NCI-H2227 (cell line): ENCODE measurements around the gene SLC16A7.

ENCODE experiments used
- DNase-seq: peaks from one replicate; lab custom pipeline; 2025; ENCODE audit not compliant: unreplicated experiment; lab: John Stamatoyannopoulos, UW

SLC16A7 gene

GRCh38 chr12:59833408-59833807 lies 237.6 kb downstream of the SLC16A7 start:
- DNase-seq: no peak

DNA sequence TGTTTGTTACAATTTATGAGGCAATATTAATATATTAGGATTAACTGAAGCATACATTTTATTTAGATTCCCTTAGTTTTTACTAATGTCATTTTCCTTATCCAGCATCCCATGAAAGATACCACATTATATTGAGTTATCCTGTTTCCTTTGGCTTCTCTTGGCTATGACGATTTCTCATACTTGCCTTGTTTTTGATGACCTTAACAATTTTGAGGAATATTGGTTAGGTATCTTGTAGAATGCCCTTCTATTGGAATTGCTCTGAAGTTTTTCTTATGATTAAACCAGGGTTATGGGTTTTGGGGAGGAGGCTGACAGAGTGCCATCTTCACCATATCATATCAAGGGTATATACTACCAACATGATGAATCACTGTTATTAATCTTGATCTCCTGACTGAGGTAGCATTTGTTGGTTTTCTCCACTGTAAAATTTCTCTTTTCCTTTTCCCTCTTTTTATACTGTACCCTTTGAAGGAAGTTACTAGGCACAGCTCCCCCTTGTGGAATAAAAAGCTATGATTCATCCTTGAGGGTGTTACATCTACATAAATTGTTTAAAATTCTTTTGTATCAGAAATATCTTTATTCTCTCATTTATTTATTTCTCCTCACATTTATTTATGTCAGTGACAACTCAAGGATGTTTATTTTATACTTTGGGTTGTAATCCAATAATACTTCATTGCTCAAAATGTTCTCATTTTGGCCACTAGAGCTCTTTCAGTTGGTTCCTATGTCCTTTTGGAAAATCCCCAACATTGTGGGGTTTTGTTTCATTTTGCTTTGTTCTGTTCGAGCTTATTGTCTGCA lies 239.0 kb downstream of the SLC16A7 start:
- DNase-seq: no peak
